ENCODE measurements around the gene TUBGCP3.

TUBGCP3 gene

GRCh38 chr13:112623051-112623711 lies 35.2 kb upstream of the TUBGCP3 start:
- no peak for DNase-seq
- TF ChIP-seq GATA1 (IDR thresholded peaks at IDR 0.05; ENCODE audit: low read depth, low read length) (no peak), POLR2A (IDR thresholded peaks at IDR 0.05; ENCODE audit: low read length) (no peak)

GRCh38 chr13:112622375-112622774 lies 34.4 kb upstream of the TUBGCP3 start:
- TF ChIP-seq POLR2A (IDR thresholded peaks at IDR 0.05; ENCODE audit: low read length): no peak
- no peak for TF ChIP-seq GATA1 (IDR thresholded peaks at IDR 0.05; ENCODE audit: low read depth, low read length)
- DNase-seq: no peak

DNA sequence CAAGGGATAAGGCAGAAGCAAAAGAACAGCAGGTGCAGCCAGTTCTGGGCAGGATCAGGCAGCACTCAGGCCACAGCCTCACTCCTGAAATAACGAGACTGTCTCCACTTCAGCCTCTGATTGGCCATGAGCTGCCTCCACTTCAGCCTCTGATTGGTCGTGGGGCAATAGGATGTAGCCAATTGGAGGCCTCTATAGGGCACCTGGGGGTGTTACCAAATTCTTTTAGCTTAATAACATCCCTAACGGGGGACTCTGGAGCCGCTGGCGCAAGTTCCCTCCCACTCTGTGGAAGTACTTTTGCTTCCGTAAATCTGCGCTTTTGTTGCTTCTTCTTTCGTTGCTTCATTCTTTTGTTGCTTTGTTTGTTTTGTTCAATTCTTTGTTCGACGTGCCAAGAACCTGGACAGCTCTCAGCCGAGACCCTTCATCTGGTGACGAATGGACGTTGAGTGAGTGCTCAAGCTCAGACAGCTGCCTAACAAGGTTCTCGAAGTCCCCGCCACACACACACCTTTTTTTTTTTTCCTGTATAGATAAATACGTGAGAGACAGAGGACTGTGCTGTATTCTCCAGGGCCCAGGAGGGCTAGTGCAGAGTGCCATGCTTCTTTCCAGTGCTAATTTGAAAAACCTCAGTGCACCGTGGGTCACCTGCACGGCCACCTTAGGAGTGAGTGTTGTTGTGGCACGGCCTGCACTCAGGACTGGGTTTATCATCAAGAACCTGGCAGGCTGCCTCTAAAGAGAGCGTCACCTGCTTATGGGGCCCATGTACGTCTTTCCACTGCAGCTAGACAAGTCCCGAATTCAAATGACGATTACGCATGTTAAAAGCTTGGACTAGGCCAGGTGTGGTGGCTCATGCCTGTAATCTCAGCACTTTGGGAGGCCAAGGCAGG lies 32.0 kb upstream of the TUBGCP3 start:
- no peak for TF ChIP-seq POLR2A (IDR thresholded peaks at IDR 0.05; ENCODE audit: low read length)
- no peak for TF ChIP-seq GATA1 (IDR thresholded peaks at IDR 0.05; ENCODE audit: low read depth, low read length)
- DNase-seq: peak; percentile 23 to 25

GRCh38 chr13:112618501-112618900 lies 30.5 kb upstream of the TUBGCP3 start:
- TF ChIP-seq POLR2A (IDR thresholded peaks at IDR 0.05; ENCODE audit: low read length) (no peak), GATA1 (IDR thresholded peaks at IDR 0.05; ENCODE audit: low read depth, low read length) (no peak)
- DNase-seq: no peak

- TF ChIP-seq GATA1 (IDR thresholded peaks at IDR 0.05; ENCODE audit: low read depth, low read length) (no peak), POLR2A (IDR thresholded peaks at IDR 0.05; ENCODE audit: low read length) (no peak)
- DNase-seq: no peak
These were observed 29.9 kb upstream of the TUBGCP3 start for GRCh38 chr13:112617754-112618375.

DNA sequence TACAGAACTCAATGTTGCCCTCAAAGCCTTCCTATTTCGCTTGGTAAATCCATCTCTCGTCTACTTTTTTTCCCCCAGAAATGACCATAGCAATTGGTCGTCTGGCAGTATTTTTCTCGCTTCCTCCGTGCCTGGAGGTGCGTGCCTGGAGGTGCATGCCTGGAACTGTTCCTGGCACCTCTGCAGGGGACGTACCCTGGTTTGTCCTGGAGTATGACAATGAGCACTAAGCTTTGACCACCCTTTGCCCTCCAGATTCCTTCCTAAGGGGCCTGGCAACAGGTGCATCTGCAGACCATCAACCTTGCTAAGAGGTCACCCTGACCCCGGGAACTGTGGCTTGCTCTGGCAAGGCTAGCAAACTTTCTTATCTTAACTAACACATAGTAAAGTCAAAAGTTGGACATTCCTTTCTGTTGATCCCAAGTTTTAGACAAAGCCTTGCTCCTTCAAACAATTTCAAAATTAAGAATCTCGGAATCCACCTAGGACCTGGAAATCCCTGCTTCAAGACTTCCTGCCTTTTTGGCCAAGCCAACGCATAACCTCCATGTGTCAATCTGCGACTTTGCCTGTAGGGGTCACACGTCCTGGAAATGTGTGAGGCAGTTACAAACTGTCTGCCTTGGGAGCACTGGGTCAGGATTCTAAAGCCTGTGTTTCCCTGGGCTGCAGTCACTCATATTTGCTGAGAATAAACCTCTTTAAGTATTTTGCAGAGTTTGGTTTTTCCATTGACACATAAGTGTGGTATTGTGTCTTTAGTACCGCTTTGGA lies 28.8 kb upstream of the TUBGCP3 start:
- DNase-seq: peak; percentile 53 to 62
- TF ChIP-seq GATA1 (IDR thresholded peaks at IDR 0.05; ENCODE audit: low read depth, low read length) (no peak), POLR2A (IDR thresholded peaks at IDR 0.05; ENCODE audit: low read length) (no peak)

DNA sequence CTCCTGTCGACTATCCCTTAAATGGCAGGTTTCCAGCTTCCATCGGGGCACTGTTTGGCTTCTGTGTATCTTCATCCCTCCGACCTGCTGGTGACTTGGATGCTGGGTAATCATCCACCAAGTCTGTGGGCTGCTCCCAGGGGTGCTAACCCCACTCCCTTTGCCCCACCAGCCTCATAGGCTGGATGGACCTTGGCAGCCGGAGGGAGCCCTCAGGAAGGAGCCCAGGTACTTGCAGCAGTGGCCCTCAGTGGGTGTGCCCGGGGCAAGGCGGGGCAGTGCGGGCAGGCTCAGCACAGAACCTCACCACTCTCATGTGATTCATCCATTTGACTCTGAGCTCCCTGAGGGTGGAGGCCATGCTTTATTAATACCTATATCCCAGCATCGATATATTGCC lies 27.4 kb upstream of the TUBGCP3 start:
- no peak for TF ChIP-seq POLR2A (IDR thresholded peaks at IDR 0.05; ENCODE audit: low read length)
- no peak for TF ChIP-seq GATA1 (IDR thresholded peaks at IDR 0.05; ENCODE audit: low read depth, low read length)
- no peak for DNase-seq

DNA sequence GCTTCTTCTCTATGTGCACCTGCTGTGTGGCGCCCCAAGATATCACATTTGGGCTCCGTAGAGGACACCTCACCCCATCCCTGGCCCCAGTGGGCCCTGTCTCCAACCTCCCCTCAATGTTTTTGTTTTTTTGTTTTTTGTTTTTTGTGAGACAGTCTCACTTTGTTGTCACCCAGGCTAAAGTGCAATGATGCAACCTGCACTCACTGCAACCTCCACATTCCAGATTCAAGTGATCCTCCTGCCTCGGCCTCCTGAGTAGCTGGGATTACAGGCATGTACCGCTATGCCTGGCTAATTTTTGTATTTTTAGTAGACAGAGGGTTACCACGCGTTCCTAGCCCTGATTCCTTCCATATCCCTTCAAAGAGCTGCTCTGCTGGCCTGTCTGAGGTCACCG lies 26.9 kb upstream of the TUBGCP3 start:
- TF ChIP-seq GATA1 (IDR thresholded peaks at IDR 0.05; ENCODE audit: low read depth, low read length) (no peak), POLR2A (IDR thresholded peaks at IDR 0.05; ENCODE audit: low read length) (no peak)
- no peak for DNase-seq

GRCh38 chr13:112608212-112608611 lies 20.3 kb upstream of the TUBGCP3 start:
- no peak for TF ChIP-seq POLR2A (IDR thresholded peaks at IDR 0.05; ENCODE audit: low read length)
- TF ChIP-seq GATA1 (IDR thresholded peaks at IDR 0.05; ENCODE audit: low read depth, low read length): no peak

GRCh38 chr13:112606109-112607001 lies 18.4 kb upstream of the TUBGCP3 start:
- DNase-seq: peak; percentile 89 to 94

More at GRCh38 chr13:112608212-112608611, 20.3 kb upstream of the TUBGCP3 start:
- DNase-seq: no peak

GRCh38 chr13:112605531-112605990 lies 17.6 kb upstream of the TUBGCP3 start:
- no peak for DNase-seq

More at GRCh38 chr13:112606109-112607001, 18.4 kb upstream of the TUBGCP3 start:
- TF ChIP-seq GATA1 (IDR thresholded peaks at IDR 0.05; ENCODE audit: low read depth, low read length) (no peak), POLR2A (IDR thresholded peaks at IDR 0.05; ENCODE audit: low read length) (peak; percentile 33)

DNA sequence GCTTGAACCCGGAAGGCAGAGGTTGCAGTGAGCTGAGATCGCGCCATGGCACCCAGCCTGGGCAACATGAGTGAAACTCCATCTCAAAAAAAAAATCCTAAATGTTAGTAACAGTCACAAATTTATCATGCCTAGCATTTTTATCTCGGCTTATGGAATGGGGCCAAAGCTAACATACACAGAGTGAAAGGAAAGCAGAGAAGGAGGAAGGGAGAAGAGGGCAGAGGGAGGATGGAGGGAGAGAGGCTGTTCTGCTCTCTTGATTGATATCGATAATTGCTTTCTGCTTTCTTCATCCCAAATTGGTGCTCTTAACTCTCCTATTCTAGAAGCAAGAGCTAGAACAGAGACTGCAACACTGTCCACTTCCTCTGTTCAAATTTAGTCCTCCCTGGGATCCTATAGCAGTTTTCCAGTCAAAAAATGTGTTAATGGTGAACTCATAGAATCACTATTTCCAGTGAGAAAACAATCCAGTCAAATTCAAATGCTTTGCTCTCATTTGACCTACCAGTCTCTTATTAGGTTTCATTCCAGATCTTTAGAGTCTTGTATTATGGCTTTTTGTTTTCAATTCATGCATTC lies 15.8 kb upstream of the TUBGCP3 start:
- no peak for TF ChIP-seq GATA1 (IDR thresholded peaks at IDR 0.05; ENCODE audit: low read depth, low read length)
- no peak for TF ChIP-seq POLR2A (IDR thresholded peaks at IDR 0.05; ENCODE audit: low read length)
- no peak for DNase-seq

More at GRCh38 chr13:112605531-112605990, 17.6 kb upstream of the TUBGCP3 start:
- TF ChIP-seq POLR2A (IDR thresholded peaks at IDR 0.05; ENCODE audit: low read length) (no peak), GATA1 (IDR thresholded peaks at IDR 0.05; ENCODE audit: low read depth, low read length) (no peak)

Data from erythroblast (primary cell).